Neural progenitor cell (in vitro differentiated cells): ENCODE results near the gene CRTC2.

ENCODE experiments used
- EZH2 ChIP-seq: fragments of 200-600 bp; sonication (generic); IDR thresholded peaks from 2 replicates; pipeline ENCODE4 v1.6.1; 2017; ENCODE audit warnings: antibody characterized with exemption, mild to moderate bottlenecking, moderate library complexity
- EZH2phosphoT487 ChIP-seq: fragments of 200-600 bp; sonication (generic); IDR thresholded peaks from 2 replicates; pipeline ENCODE4 v1.6.1; 2017; ENCODE audit warnings: antibody characterized with exemption
- TF ChIP-seq, protein P1 (sequence below): fragments of 200-600 bp; sonication (generic); IDR thresholded peaks from 2 replicates; pipeline ENCODE4 v1.5.1; 2017; ENCODE audit warnings: antibody characterized with exemption, mild to moderate bottlenecking

DNA sequence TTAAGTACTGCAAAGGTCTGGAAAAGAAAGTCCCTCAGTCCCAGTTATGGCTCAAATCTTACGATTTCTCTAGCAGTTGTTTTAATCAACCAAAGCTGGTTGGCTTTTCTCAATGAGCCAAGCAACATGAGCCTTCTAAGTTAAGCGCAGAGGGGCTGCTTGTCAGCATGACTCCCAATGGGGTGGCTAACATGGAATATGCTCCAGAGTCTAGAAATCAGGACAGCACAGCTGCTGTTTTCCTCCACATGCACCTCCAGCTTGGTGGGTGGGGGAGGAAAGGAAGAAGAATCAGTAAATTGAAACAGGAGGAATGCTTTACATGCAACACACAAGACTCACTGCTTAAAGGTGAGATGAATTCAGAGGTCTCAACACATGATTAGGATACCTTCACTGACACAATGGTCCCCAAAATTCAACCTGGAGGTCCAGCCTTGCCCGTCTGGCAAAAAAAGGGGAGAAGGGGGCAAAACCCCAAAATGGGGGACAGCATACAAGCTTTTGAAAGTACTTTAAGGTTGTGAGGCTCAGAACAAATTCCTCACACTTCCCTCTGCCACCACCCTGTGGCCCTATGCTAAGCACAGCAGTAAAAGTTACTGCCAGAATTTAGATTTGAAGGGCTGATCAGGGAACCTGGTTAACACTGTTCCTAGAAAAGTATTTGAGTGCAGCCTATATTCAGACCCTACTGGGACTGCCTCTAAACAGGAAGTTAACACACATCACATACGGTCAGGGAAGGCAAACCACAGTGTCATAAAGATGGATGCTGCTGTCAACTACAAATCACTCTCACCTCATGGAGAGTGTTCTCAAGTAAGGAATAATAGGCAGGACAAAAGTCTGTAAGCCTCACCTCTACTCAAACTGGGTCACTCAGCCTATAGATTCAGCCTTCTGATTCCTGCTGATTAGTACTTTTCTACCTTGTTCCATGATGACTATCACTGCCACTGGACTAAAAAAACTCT is 38.2 kb downstream of the CRTC2 start:
- TF ChIP-seq, protein P1, sequence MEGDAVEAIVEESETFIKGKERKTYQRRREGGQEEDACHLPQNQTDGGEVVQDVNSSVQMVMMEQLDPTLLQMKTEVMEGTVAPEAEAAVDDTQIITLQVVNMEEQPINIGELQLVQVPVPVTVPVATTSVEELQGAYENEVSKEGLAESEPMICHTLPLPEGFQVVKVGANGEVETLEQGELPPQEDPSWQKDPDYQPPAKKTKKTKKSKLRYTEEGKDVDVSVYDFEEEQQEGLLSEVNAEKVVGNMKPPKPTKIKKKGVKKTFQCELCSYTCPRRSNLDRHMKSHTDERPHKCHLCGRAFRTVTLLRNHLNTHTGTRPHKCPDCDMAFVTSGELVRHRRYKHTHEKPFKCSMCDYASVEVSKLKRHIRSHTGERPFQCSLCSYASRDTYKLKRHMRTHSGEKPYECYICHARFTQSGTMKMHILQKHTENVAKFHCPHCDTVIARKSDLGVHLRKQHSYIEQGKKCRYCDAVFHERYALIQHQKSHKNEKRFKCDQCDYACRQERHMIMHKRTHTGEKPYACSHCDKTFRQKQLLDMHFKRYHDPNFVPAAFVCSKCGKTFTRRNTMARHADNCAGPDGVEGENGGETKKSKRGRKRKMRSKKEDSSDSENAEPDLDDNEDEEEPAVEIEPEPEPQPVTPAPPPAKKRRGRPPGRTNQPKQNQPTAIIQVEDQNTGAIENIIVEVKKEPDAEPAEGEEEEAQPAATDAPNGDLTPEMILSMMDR = no peak
- no peak for TF ChIP-seq EZH2phosphoT487
- TF ChIP-seq EZH2 = no peak
